ENCODE measurements around the gene DNAH10.
"Not testable (repeated sequence)": the region's sequence is repeated elsewhere in the genome, so short reads cannot be mapped to it uniquely, and the experiment has no call there.

DNAH10 gene

DNA sequence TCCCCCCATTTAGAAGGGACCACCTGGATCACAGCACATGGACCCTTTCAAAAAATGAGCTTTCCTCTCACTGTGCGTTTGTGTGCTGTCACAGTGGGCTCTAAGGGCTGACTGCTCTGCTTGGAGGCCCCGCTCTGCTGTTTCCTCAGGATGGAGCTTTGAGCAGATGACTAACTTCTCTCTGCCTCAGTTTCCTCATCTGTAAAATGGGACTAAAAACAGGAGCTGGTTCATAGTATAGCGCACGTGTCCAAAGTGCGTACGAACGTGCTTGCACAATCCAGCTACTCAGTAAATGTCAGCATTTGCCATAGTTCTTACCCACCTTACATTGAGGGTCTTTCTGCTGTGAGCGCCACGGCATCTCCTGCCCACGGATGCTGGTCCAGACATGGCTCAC, 12.7 kb upstream of the DNAH10 start:
- DNase-seq: no peak

DNA sequence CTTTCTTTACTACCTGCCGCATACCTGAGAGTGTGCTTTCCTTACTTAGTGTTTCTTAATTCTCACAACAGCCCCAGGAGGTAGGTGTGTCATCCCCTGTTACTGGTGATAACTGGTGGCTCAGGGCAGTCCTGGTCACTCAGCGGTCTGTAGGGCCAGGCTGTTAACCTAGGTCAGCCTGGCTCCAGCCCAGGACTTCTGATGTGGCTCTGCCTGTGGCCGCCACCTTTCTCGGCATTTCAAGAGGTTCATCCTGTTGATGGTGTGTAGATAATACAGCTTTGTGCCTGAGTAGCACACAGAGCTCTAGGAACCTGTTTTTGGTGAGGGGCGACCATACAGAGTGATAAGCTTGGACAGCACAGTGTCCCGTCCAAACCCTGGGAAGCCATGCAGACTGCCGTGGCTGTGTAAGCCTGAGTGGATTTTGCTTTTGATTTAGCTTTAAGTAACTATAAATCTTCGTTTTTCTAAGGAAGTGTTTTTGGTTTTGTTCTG, 11.9 kb upstream of the DNAH10 start:
- DNase-seq: no peak

- DNase-seq: no peak
Measured at GRCh38 chr12:123752046-123752445, 10.1 kb upstream of the DNAH10 start.

DNA sequence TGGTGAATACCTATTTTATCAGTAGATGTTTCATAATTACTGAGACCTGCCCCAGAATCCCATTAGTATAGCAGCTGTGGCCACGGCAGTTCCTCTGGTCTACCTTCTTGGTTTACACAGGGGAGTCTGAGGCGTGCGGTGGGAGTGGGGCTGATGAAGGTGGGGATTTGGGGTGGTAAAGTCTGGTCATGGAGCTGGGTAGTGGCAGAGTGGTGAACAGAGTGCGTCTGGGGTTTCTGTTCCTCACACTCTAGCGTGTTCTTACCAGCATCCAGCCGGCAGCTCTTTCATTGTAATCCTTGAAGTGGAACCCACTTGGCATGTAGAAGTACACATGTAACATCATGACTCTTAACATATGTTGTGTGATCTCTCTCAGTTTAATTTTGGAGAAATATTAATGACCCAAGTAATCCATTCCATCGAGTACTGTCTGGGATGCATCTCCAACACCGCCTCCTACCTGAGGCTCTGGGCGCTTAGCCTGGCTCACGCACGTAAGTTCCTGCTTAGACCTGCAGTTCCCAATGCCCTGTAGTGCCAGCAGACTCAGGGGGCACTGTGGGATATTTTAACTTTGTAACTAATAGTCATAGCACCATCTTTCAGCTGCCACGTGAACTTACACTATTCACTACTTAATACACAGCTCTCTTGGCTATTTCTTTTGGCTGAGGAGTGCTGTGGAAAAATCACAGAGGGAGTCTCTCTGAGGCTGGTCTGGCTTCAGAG, 7.9 kb upstream of the DNAH10 start:
- DNase-seq: no peak

GRCh38 chr12:123757561-123757960, 4.5 kb upstream of the DNAH10 start:
- no peak for DNase-seq

DNA sequence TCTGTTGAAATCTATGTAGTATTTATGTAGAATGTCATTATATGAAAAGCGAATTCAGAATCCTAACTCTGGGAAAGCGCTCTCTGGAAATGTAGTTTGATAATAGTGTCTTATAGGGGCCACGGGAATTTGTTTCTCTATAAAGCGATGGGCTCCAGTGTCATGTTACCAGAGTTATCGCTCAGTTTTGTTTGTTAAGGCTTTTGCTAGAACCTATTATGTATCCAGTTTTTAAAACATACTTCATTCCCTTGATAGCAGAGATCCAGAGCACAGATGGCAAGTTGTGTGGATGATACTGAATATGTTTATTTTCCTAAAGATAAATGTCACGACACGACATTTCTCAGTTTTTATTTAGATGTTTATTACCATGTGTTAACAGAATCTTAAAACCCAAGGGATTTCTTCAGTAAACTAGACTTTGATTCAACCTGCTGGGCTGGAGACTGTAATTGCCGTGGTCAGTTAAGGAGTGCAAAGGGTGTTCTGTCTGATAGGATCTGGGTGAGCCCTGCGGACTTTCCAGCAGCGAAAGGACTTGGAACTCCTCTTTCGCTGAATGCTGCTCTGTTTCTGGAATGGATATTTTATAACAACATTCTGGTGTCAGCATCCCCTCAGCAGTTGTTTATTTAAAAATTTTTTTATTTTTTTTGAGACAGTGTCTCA, 1.7 kb upstream of the DNAH10 start:
- DNase-seq: no peak

GRCh38 chr12:123762715-123763052, 583 bp downstream of the DNAH10 start:
- no peak for DNase-seq

- DNase-seq: no peak
Measured at GRCh38 chr12:123763093-123763492, 992 bp downstream of the DNAH10 start.

GRCh38 chr12:123764109-123764508, 2.0 kb downstream of the DNAH10 start:
- DNase-seq: no peak

DNA sequence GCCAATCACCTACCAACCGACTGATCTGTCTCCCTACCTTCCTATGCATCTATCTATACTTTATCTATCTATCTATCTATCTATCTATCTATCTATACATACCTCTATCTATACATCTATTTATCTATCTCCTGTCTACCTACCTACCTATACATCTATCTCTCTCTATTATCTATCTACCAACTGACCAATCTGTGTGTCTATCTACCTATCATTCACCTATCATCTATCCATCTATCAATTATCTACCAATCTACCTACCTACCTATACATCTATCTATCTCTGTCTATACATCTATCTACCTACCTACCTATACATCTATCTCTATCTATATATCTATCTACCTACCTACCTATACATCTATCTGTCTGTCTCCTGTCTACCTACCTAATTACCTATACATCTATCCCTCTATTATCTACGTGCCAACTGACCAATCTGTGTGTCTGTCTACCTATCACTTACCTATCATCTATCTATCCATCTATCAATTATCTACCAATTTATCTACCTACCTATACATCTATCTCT, 3.5 kb downstream of the DNAH10 start:
- no peak for DNase-seq

- DNase-seq: no peak
Measured at GRCh38 chr12:123767613-123768012, 5.5 kb downstream of the DNAH10 start.

DNA sequence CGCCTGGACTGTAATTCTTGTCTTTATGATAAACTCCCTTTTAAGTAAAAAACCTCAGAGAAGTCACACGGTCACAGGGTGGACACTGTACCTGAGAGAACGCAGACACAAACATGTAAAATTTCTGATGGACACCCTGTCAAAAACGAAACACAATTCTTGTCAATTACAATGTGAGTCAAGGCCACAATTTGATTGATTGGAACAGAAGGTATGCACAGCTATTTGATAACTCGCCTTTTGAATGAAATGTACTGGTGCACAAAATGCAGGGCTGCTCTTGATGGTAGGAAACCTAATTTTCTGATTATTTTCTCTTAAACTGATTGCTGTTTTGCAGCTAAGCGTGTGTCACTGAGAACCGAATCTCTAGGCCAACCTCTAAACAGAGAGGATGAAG, 9.2 kb downstream of the DNAH10 start:
- DNase-seq: no peak

GRCh38 chr12:123772074-123772473, 10.0 kb downstream of the DNAH10 start:
- DNase-seq: no peak

DNA sequence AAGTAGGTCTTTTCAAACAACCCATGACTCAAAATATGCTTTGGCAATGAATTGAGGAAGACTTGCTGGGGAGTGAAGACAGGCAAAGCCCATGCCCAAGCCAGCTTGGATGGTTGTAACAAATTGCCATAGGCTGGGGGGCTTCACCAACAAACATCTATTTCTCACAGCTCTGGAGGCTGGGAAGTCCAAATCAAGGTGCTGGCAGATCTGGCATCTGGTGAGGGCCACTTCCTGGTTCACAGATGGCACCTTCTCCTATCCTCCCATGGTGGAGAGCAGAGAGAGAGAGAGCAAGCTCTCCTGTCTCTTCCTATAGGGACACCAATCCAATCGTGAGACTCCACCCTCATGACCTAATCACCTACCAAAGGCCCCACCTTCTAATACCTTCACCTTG, 11.3 kb downstream of the DNAH10 start:
- no peak for DNase-seq

DNA sequence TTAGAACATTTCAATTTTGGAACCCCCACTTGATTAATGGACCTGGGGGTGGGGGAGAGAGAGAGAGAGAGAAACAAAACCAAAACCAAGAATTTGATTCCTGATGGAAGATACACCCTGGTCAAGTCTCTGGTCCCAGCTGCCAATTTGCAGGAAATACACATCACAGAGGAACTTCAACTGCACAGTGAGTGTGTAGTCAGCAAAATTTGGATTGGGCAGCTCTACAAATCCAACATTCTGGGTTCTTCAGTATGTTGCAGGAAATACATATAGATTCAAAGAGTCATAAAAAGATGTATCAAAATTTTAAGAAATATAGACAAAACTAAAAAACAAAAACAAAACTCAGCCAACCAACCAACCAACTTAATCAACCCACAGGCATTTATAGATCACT, 17.4 kb downstream of the DNAH10 start:
- no peak for DNase-seq

DNA sequence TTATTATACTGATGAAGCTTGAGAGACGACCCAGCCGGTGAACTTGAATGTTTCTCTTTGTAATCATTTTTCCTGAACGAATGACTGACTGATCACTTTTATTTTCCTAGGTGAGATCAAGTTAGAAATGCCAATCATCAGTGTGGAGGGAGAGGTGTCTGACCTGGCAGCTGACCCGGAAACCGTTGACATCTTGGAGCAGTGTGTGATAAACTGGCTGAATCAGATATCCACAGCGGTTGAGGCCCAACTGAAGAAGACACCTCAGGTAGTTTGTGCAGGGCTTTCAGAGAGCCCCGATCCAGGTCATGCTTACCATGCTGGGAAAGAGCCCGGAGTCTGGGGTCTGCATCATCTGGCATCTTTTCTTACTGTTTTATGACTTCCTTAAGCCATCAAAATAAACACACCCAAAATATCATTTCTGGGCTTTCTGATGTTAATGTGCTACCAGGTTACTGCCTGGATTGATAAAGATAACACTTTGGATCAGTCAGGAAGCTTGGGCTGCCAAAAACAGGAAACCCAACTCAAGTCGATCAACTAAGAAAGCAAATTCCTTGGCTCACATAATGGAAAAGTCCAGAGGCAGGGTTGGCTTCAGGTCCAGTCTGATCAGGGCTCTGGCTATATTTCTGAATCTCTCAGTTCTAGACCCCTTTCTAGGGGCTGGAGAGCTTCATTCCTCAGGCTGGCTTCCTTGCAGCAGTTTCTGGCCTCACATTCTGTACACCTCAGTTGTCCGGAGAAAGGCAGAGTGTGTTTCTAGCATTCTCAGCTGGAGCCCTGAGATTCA, 21.1 kb downstream of the DNAH10 start:
- no peak for DNase-seq

DNA sequence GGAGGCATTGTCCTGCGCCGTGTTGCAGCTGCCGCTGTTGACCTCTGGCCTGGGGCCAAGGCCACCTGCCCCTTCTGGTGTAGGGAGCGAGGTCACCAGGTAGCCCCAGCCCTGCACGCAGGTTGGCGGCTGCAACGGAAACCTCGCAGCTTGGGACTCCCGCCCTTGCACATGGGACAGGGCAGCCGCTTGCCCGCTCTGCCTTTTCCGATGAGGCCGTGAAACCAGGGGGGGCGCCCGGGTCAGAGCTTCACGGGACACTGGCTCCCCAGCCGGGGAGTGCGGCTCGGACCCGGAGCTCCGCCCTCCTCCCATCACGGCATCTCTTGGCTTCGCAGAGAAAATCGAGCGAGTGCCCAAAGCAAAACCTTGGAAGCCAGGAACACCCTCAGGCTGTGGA, 25.4 kb downstream of the DNAH10 start:
- no peak for DNase-seq

DNA sequence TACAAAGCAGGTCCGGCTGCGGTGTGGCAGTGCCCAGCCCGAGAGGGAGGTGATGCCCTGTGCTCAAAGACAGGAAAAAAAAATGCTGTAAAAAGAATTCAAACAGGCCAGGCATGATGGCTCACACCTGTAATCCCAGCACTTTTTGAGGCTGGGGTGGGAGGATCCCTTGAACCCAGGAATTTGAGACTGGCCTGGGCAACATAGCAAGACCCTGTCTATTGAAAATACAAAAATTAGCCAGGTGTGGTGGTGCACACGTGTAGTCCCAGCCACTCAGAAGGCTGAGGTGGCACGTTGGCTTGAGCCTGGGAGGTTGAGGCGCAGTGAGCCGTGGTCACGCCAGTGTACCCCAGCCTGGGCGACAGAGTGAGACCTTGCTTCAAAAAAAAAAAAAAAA, 26.4 kb downstream of the DNAH10 start:
- DNase-seq: no peak

- not testable (repeated sequence) for DNase-seq
Measured at GRCh38 chr12:123789422-123789821, 27.3 kb downstream of the DNAH10 start.

DNA sequence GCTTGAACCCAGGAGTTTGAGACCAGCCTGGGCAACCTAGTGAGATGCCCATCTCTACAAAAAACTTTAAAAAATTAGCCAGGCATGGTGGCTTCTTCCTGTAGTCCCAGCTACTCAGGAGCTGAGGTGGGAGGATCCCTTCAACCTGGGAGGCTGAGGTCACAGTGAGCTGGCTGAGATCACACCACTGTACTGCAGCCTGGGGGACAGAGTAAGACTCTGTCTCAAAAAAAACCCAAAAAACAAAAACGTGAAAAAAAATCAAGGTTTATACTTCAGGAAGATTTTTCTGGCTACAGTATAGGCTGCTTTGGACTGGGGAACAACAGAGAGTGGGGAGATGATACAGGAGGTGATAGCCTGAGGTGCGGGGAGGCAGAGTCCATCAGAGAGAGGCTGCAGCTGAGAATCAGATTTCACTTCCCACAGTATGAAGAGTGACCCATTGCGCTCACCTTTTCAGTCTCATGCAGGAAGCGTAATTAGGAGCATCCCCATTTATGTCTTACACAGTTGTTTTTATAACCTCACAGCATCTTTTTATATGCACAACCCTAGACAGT, 28.9 kb downstream of the DNAH10 start:
- DNase-seq: no peak

GRCh38 chr12:123794027-123794426, 31.9 kb downstream of the DNAH10 start:
- no peak for DNase-seq

DNA sequence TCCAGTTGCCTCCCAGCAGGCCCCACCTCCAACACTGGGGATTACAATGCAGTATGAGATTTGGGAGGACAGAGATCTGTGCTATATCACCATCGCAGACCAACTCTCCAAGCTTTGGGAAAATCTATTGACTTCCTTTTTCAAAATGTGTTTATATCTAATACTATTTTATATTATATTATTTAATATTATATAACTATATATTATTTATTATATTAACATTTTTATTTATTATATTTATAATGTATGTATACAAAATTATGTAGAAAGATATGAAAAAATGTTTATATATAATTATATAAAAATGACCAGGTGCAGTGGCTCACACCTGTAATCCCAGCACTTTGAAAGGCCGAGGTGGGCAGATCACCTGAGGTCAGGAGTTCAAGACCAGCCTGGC, 36.4 kb downstream of the DNAH10 start:
- DNase-seq: no peak

DNA sequence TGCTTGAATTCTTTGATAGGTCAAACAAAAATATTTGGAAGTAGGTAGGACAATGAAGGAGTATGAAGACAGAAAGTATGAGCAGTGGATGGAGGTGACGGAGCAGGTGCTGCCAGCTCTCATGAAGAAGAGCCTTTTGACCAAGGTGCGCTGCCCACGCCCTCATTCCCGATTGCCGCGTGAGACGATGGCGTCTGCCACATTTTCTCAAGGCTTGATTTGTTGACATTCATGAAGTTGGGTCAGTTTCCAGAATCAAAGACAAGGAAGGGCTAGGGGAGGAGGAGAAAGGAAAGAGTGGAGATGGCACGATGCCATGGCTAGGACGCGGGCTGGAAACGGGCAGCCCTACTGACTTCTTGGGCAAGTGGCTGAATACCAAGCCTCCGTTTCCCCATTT, 37.1 kb downstream of the DNAH10 start:
- no peak for DNase-seq

Data from Kasumi-1 (cell line).